ENCODE data around the gene CCNH.

DNA sequence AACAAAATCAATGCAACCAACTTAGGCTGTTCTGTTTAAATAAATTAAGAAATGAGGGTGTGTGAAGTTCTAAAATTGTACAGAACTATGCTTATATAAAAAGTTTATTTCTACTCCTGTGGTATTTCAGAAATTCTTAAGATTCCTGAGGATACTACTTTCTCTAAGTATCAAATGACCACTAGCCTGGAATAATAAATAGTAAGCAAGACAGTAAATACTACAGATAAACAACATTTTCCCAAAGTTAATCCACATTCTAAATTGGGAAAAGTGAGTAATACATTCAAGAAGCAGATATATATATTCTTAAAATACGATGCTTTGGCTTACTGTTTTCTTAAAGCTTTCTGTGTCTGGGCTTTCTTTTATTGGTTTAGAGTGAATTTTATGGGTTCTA, 29.5 kb downstream of the CCNH start:
- TF ChIP-seq, protein P1, sequence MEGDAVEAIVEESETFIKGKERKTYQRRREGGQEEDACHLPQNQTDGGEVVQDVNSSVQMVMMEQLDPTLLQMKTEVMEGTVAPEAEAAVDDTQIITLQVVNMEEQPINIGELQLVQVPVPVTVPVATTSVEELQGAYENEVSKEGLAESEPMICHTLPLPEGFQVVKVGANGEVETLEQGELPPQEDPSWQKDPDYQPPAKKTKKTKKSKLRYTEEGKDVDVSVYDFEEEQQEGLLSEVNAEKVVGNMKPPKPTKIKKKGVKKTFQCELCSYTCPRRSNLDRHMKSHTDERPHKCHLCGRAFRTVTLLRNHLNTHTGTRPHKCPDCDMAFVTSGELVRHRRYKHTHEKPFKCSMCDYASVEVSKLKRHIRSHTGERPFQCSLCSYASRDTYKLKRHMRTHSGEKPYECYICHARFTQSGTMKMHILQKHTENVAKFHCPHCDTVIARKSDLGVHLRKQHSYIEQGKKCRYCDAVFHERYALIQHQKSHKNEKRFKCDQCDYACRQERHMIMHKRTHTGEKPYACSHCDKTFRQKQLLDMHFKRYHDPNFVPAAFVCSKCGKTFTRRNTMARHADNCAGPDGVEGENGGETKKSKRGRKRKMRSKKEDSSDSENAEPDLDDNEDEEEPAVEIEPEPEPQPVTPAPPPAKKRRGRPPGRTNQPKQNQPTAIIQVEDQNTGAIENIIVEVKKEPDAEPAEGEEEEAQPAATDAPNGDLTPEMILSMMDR (IDR thresholded peaks at IDR 0.05) = no peak
- no peak for TF ChIP-seq EP300 (IDR thresholded peaks at IDR 0.05)
- TF ChIP-seq POLR2A (IDR thresholded peaks at IDR 0.05) = no peak
- TF ChIP-seq POLR2AphosphoS5 (IDR thresholded peaks at IDR 0.05) = no peak
